ENCODE results near the gene ZFP64.

Gene ZFP64

DNA sequence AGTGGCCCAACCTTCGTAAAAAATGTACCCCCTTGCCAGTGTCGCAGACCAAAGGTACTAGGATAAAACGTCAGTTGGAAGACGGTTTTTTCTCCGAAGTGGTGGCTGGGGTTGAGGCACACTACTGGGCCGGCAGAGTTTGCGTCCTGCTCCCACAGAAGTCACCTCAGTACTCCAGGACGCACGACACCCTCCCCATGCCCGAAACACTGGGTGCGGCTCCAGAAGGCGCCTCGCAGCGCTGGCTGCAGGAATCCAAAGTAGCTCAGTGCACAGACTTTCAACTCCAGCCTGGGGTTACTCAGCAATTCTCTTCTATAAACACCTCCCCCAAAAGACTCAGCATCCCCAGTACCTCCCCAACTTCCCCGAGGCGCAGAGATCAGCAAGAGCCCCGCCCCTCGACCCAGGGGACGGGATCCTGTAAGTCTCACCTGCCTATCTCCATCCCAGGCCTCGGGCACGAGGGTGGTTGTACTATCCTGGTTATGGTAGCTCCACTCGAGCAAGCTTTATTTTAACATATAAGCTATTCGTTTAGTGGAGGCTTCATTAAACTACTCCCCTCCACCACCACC, 88.2 kb downstream of the ZFP64 start:
- no peak for DNase-seq

DNA sequence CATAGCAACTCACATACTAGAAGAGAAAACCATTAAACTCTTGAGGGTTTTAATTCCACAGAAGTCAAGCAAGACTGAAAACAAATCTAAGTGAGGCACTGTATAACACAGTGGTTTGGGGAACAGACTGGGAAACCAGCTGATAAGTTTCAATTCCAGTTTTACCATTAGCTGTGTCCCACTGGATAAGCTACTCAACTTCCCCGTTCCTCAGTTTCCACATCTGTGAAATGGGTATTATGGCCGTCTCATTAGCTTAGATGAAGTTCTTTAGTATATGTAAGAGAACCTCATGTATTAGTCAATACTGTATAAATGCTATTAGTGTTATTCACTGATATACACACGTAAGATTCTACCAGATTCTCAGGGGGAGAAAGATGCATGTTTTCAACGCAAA, 89.0 kb downstream of the ZFP64 start:
- no peak for DNase-seq

GRCh38 chr20:52102126-52102525, 89.5 kb downstream of the ZFP64 start:
- no peak for DNase-seq

Data from NCI-H2227 treated with DMSO at 0.1 percent for 48 hours (cell line).